WI38 (cell line): ENCODE measurements around the gene NR2C1.

ENCODE experiments used
- H3K4me3 ChIP-seq: 2 replicates; pipeline ENCODE4 v1.5.1; 2011; ENCODE audit warnings: low read depth, mild to moderate bottlenecking, control low read depth, low read length
- CTCF ChIP-seq: IDR thresholded peaks from 2 replicates; pipeline ENCODE4 v1.5.1; 2012; ENCODE audit warnings: low read depth, mild to moderate bottlenecking, control low read depth, low read length

The NR2C1 gene

DNA sequence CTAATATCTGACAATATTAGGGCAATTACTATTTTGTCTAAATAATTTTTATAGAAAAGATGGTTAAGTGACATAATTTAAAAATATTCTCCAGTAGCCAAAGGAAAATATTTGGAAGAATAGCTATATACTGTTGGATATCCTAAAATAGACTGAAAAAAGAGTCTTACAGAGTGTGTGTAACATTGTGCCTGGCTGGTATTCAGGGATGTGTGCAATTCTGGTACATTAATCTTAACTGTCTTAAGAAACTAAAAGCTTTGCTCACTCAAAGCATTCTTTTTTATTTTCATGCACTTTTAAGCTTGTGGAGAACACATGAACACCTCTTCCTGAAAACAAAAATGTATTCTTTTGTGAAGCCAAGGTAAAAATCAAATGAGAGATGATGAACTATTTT is 10.1 kb upstream of the NR2C1 start:
- no peak for TF ChIP-seq CTCF
- H3K4me3 ChIP-seq, result no peak overlapping the region

DNA sequence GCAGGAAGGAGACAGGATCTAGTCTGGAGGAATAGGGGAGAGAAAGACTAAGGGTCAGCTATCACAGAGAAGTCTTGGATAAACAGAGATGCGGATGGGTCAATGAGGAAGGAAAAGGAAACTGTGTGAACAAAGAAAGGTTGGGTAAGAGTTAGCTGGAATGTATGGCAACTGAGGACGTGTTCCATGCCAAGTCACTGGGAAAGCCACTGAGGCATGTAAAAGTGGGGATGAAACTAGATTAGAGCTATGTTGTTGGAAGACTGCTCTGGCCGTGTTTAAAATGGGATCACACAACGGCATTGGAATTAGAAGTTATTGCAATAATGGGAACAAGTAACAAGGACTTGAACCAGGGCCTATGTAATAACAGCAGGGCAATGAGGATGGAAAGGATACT is 3.9 kb upstream of the NR2C1 start:
- no peak for TF ChIP-seq CTCF
- H3K4me3 ChIP-seq, result no peak overlapping the region

DNA sequence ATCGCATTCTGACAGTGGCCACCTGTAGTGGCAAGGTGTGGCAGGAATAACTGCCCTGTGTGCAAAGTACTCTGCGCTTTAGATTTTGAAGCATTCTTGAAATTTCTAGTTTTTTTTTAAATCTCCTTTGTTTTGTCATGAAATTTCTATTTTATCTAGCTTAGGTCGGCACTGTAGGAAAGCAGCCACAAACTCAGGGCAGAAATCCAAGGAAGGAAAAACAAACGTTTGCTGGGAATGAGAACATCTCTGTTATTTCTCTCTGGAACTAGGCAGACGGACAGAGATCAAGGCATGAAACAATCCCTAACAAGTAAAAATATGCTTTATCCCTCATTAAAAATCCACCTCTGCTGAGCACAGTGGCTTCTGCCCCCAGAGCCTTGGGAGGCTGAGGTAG is 1.3 kb upstream of the NR2C1 start:
- TF ChIP-seq CTCF, result no peak
- H3K4me3 ChIP-seq, result no peak overlapping the region

DNA sequence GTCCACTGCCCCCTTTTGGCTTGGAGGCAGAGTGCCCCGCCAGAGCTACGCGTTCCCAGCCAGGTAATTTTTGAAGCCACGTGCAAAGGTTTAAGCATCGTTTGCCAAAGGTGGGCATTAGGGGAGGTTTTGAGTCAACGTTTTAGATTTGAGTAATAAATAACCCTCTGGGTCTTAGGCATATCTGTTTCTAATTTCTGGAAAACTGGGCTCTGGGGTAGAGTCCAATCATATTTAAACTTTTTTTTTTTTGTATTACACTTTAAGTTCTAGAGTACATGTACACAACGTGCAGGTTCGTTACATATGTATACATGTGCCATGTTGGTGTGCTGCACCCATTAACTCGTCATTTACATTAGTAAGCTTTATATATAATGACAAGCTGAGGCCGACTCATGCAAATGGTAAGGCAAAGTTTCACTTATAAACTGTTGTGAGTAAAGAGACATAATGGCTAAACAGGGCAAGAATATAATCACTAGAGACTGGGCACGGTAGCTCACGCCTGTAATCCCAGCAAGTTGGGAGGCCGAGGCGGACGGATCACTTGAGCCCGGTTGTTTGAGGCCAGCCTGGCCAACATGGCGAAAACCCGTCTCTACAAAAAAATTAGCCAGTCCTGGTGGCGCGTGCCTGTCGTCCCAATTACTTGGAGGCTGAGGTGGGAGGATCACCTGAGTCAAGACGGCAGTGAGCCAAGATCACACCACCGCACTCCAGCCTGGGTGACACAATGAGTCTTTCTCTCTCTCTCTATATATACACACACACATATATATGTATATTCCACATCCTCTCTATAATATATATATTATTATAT is 491 bp upstream of the NR2C1 start:
- TF ChIP-seq CTCF, result peak; percentile 88
- H3K4me3 ChIP-seq, result peak overlapping the region; percentile 82

GRCh38 chr12:95070378-95070777 is 3.0 kb downstream of the NR2C1 start:
- TF ChIP-seq CTCF, result no peak
- no peak overlapping the region for H3K4me3 ChIP-seq

DNA sequence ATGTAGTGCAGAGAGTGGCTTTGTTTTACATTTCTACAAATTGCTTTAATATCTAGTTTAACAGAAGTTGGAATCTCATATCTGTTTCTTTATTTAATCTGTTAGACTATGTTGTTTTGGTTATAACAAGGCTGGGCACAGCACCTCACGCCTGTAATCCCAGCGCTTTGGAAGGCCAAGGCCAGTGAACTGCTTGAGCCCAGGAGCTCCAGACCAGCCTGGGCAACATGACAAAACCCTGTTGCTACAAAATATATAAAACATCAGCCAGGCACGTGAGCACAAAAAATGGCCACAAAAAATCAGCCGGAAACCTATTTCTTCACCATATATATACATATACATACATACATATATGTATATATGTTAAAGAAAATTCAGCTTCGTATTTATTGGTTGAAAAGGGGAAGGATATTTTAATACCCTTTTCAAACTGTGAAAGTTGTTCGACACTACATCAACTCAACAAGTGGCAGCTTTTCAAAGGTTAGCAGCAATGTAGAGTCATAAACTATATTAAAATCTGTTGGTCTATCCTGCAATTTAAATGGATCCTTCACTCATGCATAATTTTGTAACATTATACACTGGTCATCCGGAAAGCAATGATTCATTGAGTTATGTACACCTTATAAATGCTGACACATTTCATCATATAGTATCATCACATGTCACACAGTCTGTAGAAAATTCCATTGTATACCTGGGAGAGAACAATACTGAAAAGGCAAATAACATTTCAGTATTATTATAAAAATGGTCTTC is 7.1 kb downstream of the NR2C1 start:
- no peak overlapping the region for H3K4me3 ChIP-seq
- TF ChIP-seq CTCF, result no peak

DNA sequence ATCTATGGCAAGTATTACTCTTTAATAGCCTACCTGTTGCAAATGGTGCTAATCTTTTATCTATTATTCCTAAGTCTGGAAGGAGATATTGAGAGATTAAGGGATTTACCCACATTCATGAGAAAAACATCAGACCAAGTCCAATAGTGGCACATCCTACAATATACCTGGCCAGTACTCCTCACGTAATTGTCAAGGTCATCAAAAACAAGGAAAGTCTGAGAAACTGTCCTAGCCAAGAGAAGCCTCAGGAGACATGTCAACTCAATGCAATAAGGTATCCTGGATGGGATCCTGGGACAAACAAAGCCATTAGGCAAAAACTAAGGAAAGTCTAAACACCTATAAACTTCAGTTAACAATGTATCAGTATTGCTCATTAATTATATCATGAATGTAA is 12.5 kb downstream of the NR2C1 start:
- H3K4me3 ChIP-seq, result no peak overlapping the region
- TF ChIP-seq CTCF, result no peak
